Stimulated activated naive B cell treated with anti-CD40 and anti-IgM and Interleukin-4, amounts not matched to agents 10 μg/mL and 1 μg/mL and 100 μg/mL, for 72 hours (primary cell): Measurements from ENCODE around the gene SLCO4C1.
"Not testable (repeated sequence)": the region's sequence is repeated elsewhere in the genome, so short reads cannot be mapped to it uniquely, and the experiment has no call there.

Experiments
- ATAC-seq, 2 donors: fragments of 150-1000 bp; cut with Tn5 transposase; replicated peaks; 2 replicates each; pipeline ENCODE4 v1.10.0; 2021; ENCODE audit warnings: moderate library complexity in 1 of 2
- DNase-seq: peaks from one replicate; pipeline ENCODE4 v3.0.0; 2021
- H3K27ac Mint-ChIP-seq: one replicate; pipeline ENCODE4 v1.8.0; 2022; ENCODE audit warnings: mild to moderate bottlenecking, mixed read lengths
- H3K27me3 Mint-ChIP-seq, 2 donors: one replicate each; pipeline ENCODE4 v1.8.0; 2022; ENCODE audit warnings: mixed read lengths in 2 of 2
- H3K36me3 Mint-ChIP-seq, 2 donors: one replicate each; pipeline ENCODE4 v1.8.0; 2022; ENCODE audit warnings: mixed read lengths in 2 of 2, mild to moderate bottlenecking in 1 of 2
- H3K4me1 Mint-ChIP-seq, 2 donors: one replicate each; pipeline ENCODE4 v1.8.0; 2022; ENCODE audit warnings: mixed read lengths in 2 of 2, mild to moderate bottlenecking in 1 of 2
- H3K4me3 Mint-ChIP-seq, 2 donors: one replicate each; pipeline ENCODE4 v1.8.0; 2022; ENCODE audit warnings: mild to moderate bottlenecking in 2 of 2, mixed read lengths in 2 of 2, moderate library complexity in 1 of 2
- H3K9me3 Mint-ChIP-seq, 2 donors: one replicate each; pipeline ENCODE4 v1.8.0; 2022; ENCODE audit warnings: mixed read lengths in 2 of 2, mild to moderate bottlenecking in 1 of 2

Gene SLCO4C1, protein sequence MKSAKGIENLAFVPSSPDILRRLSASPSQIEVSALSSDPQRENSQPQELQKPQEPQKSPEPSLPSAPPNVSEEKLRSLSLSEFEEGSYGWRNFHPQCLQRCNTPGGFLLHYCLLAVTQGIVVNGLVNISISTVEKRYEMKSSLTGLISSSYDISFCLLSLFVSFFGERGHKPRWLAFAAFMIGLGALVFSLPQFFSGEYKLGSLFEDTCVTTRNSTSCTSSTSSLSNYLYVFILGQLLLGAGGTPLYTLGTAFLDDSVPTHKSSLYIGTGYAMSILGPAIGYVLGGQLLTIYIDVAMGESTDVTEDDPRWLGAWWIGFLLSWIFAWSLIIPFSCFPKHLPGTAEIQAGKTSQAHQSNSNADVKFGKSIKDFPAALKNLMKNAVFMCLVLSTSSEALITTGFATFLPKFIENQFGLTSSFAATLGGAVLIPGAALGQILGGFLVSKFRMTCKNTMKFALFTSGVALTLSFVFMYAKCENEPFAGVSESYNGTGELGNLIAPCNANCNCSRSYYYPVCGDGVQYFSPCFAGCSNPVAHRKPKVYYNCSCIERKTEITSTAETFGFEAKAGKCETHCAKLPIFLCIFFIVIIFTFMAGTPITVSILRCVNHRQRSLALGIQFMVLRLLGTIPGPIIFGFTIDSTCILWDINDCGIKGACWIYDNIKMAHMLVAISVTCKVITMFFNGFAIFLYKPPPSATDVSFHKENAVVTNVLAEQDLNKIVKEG

DNA sequence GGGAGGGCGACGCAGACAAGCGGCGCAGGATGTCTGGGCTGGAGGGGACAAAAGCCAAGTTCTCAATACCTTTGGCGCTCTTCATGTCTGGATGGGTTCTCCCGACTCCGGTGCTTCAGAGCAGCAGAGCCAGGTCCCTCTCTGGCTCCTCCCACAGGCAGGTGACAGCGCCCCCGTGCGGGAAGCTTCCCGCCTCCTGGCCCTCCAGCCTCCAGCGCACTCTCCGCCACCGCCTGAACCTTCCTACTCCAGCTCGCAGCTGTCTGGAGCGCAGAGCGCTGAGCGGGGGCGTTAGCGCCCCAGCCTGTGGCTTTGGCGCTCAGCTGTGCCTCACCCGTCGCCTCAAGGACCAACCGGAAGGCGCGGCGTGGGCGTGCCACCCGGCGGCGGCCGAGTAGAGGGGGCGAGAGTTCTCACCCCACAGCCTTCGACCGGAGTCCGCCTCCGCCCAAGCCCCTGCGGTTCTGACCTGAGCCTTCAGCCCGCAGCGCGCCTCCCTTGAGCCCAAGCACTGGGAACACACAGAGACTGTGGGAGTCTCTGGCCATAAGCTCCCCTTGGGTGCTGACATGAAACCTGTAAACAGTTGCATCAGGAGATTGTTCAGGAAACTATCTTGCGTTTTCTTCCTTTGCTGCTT lies at the start of gene SLCO4C1:
Gene SLCO4C1 (minus strand): TSS at position 107 of the 640 bp plus-strand sequence. CDS start 22 bp downstream, at position 85.
- DNase-seq = peak; percentile 62
- Mint-ChIP-seq H3K4me3 (peak within 1 kb of the TSS; percentile 83 to 91), H3K27me3 (peaks cover 0 to 11% of the 10 kb centered on the region in 2 donors), H3K4me1 (peaks cover 12 to 23% of the 10 kb centered on the region in 2 donors), H3K27ac (peak within 1 kb of the TSS; percentile 14), H3K9me3 (no peaks in the 10 kb centered on the region), H3K36me3 (no peaks in the 10 kb centered on the region)
- ATAC-seq = peak; percentile 93 to 94

DNA sequence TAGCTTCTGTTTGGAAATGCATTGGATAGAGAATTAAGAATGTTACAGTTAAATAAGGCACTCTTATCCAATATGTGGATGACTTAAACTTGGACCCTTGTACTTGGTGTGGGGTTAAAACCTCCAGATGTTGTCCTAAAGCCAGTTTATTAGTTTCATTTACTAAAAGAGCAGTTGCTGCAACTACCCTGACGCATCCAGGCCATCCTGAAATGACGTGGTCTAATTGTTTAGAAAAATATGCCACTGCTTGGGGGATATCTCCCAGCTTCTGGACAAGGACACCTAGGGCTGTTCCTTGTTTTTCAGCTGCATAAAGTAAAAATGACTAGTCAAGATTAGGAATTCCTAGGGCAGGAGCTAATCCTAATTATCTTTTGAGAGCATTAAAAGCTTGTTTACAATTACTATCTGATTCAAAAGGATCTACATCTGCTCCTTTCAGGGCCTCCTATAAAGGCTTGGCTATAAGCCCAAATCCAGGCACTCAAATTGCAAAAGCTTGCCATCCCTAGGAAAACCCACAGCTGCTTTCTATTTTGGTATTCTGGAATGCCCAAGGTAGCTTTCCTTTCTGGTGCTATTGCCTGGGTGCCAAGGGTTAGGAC lies 45.7 kb upstream of the SLCO4C1 start:
- no peaks in the 10 kb centered on the region for H3K9me3 Mint-ChIP-seq
- ATAC-seq (no peak), DNase-seq (no peak)
- H3K4me3 Mint-ChIP-seq = no peak overlapping the region
- no peaks in the 10 kb centered on the region for H3K36me3 Mint-ChIP-seq
- no peaks in the 10 kb centered on the region for H3K4me1 Mint-ChIP-seq
- no peak overlapping the region for H3K27ac Mint-ChIP-seq
- no peaks in the 10 kb centered on the region for H3K27me3 Mint-ChIP-seq

DNA sequence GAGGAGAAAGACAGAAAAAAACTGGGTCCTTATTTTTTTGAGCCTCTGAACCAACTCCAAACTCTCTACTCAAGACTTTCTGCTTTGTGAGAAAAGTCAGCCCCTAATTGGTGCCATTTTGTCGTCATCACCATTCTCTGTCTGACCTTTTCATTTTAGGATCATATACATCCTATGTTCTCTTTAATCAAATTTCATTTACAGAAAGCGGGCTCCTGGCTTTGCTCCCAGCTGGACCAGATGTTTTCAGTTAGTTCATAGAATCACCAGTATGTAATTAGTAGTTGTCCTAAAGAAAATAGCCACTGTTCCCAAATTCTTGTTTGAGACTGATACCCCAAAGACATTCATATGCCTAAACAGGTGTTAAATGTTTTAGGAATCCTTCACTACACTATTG lies 28.6 kb upstream of the SLCO4C1 start:
- H3K9me3 Mint-ChIP-seq = no peaks in the 10 kb centered on the region
- H3K4me1 Mint-ChIP-seq = no peaks in the 10 kb centered on the region
- H3K27ac Mint-ChIP-seq = no peak overlapping the region
- peaks cover 0 to 4% of the 10 kb centered on the region in 2 donors for H3K27me3 Mint-ChIP-seq
- H3K36me3 Mint-ChIP-seq = no peaks in the 10 kb centered on the region
- no peak overlapping the region for H3K4me3 Mint-ChIP-seq
- no peak for DNase-seq
- no peak for ATAC-seq

DNA sequence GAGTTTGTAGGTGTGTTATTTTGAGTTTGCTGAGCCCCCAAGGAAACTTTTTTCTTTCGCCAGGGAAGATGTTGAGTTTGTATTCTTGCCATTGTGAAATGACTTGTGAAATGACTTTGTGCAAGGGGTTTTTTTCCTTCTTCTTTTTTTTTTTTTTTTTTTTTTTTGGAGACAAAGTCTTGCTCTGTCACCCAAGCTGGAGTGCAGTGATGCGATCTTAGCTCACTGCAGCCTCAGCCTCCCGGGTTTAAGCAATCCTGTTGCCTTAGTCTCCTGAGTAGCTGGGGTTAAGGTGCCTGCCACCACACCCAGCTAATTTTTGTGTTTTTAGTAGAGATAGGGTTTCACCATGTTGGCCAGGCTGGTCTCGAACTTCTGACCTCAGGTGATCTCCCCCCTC lies 22.7 kb upstream of the SLCO4C1 start:
- H3K4me3 Mint-ChIP-seq, DNase-seq, H3K27me3 Mint-ChIP-seq, H3K36me3 Mint-ChIP-seq, ATAC-seq, H3K27ac Mint-ChIP-seq, H3K9me3 Mint-ChIP-seq, H3K4me1 Mint-ChIP-seq: not testable (repeated sequence)

DNA sequence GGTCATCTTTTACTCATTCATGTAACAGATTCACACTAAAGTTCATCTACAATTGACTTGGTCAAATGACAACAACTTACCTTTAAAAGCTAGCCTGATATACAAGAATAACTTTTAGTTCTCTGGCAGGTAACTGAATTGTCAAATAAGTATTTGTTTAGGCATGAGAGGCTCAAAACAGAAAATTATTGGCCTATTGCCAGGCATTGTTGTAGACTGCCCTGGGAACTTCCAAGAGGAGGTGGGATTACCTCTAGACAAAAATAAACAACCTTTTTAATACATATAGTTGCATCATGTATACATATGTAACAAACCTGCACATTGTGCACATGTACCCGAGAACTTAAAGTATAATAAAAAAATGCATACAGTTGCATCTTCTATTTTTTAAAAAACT lies 18.2 kb upstream of the SLCO4C1 start:
- Mint-ChIP-seq H3K27ac (no peak overlapping the region), H3K4me1 (no peaks in the 10 kb centered on the region), H3K27me3 (peaks cover 0 to 7% of the 10 kb centered on the region in 2 donors), H3K4me3 (no peak overlapping the region), H3K36me3 (no peaks in the 10 kb centered on the region), H3K9me3 (peaks cover 0 to 4% of the 10 kb centered on the region in 2 donors)
- ATAC-seq = no peak
- no peak for DNase-seq

DNA sequence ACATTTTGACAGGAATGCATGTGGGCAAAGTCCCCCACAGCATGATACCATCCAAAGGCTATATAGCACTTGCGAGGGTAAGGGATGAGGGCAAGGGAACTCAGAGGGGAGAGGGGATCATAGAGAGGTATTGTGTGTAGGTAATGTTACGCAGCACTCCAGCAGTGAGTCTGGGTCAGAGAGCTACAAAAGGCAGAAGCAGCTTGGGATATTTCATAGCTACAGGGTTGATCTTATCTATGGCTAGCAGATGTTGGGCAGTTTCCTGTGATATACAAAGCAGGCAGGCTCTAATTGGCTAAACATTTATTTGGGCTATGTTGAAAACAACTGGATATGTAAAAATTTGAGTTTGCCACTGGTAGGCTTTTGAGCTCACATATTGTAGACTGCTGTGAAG lies 17.8 kb upstream of the SLCO4C1 start:
- DNase-seq = no peak
- H3K9me3 Mint-ChIP-seq = peaks cover 0 to 4% of the 10 kb centered on the region in 2 donors
- H3K27me3 Mint-ChIP-seq = peaks cover 0 to 7% of the 10 kb centered on the region in 2 donors
- no peak overlapping the region for H3K27ac Mint-ChIP-seq
- no peak for ATAC-seq
- no peak overlapping the region for H3K4me3 Mint-ChIP-seq
- H3K4me1 Mint-ChIP-seq = no peaks in the 10 kb centered on the region
- no peaks in the 10 kb centered on the region for H3K36me3 Mint-ChIP-seq

- ATAC-seq = no peak
- no peak for DNase-seq
- Mint-ChIP-seq H3K27me3 (peaks cover 0 to 7% of the 10 kb centered on the region in 2 donors), H3K4me3 (no peak overlapping the region), H3K9me3 (peaks cover 0 to 4% of the 10 kb centered on the region in 2 donors), H3K36me3 (no peaks in the 10 kb centered on the region), H3K4me1 (no peaks in the 10 kb centered on the region), H3K27ac (no peak overlapping the region)
These were observed 16.7 kb upstream of the SLCO4C1 start for GRCh38 chr5:102312586-102313370.

DNA sequence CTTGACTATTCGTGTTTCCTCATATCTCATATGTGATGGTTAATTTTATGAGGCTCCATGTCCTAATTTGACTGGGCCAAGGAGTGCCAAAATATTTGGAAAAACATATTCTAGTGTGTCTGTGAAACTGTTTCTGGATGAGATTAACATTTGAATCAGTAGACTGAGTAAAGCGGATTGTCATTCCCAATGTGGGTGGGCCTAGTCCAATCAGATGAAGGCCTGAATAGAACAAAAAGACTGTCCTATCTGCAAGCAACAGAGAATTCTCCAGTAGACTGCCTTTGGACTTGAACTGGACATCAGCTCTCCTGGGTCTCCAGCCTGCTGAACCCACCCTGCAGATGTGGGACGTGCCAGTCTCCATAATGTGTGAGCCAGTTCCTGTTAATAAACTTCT lies 13.5 kb upstream of the SLCO4C1 start:
- DNase-seq = no peak
- Mint-ChIP-seq H3K27ac (no peak overlapping the region), H3K27me3 (peaks cover 0 to 7% of the 10 kb centered on the region in 2 donors), H3K4me3 (no peak overlapping the region), H3K36me3 (no peaks in the 10 kb centered on the region), H3K4me1 (no peaks in the 10 kb centered on the region), H3K9me3 (peaks cover 0 to 4% of the 10 kb centered on the region in 2 donors)
- ATAC-seq = no peak

- ATAC-seq = no peak
- no peak overlapping the region for H3K4me3 Mint-ChIP-seq
These were observed 11.1 kb upstream of the SLCO4C1 start for GRCh38 chr5:102307232-102307631.

GRCh38 chr5:102306121-102306520 lies 10.0 kb upstream of the SLCO4C1 start:
- H3K4me3 Mint-ChIP-seq = no peak overlapping the region
- no peaks in the 10 kb centered on the region for H3K36me3 Mint-ChIP-seq
- H3K27me3 Mint-ChIP-seq = no peaks in the 10 kb centered on the region
- no peak overlapping the region for H3K27ac Mint-ChIP-seq
- DNase-seq (no peak), ATAC-seq (no peak)
- H3K9me3 Mint-ChIP-seq = no peaks in the 10 kb centered on the region
- H3K4me1 Mint-ChIP-seq = no peaks in the 10 kb centered on the region

More at GRCh38 chr5:102307232-102307631, 11.1 kb upstream of the SLCO4C1 start:
- Mint-ChIP-seq H3K9me3 (peaks cover 0 to 4% of the 10 kb centered on the region in 2 donors), H3K4me1 (no peaks in the 10 kb centered on the region), H3K27me3 (peaks cover 0 to 6% of the 10 kb centered on the region in 2 donors), H3K36me3 (no peaks in the 10 kb centered on the region), H3K27ac (no peak overlapping the region)
- no peak for DNase-seq

- peaks cover 16 to 28% of the 10 kb centered on the region in 2 donors for H3K4me1 Mint-ChIP-seq
- no peaks in the 10 kb centered on the region for H3K9me3 Mint-ChIP-seq
- H3K4me3 Mint-ChIP-seq = peak overlapping the region; percentile 83 to 91
- no peak for DNase-seq
- no peak overlapping the region for H3K27ac Mint-ChIP-seq
- H3K36me3 Mint-ChIP-seq = no peaks in the 10 kb centered on the region
- peaks cover 0 to 11% of the 10 kb centered on the region in 2 donors for H3K27me3 Mint-ChIP-seq
- peak; percentile 26 to 41 for ATAC-seq
These were observed 428 bp downstream of the SLCO4C1 start for GRCh38 chr5:102295534-102296177.

DNA sequence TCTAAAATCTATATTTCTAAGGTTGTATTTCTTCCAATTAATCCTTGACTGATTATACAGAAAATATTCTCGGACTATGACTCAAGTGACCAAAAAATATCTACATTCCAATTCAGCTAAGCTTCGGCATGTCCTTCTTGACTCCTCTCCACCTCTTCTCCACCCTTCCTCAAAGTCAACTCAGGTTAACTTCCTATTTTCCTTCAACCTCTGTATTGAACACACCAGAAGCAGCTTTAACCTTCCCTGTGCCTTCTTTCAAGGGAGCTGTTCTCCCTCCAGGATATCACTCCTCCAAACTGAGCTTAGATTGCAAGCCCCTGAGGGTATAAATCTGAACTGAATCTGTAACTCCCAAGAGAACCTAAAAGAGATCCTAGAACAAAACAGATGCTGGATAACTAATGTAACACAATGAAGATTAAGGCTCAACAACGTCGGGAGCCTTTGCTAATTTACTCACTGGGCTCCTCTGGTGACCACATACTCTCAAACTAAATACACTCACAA lies 1.1 kb downstream of the SLCO4C1 start:
- peaks cover 16 to 31% of the 10 kb centered on the region in 2 donors for H3K4me1 Mint-ChIP-seq
- ATAC-seq (no peak), DNase-seq (no peak)
- peak overlapping the region; percentile 83 to 91 for H3K4me3 Mint-ChIP-seq
- no peak overlapping the region for H3K27ac Mint-ChIP-seq
- peaks cover 0 to 11% of the 10 kb centered on the region in 2 donors for H3K27me3 Mint-ChIP-seq
- no peaks in the 10 kb centered on the region for H3K9me3 Mint-ChIP-seq
- H3K36me3 Mint-ChIP-seq = no peaks in the 10 kb centered on the region

GRCh38 chr5:102290004-102290403 lies 6.1 kb downstream of the SLCO4C1 start:
- H3K27me3 Mint-ChIP-seq = peaks cover 0 to 5% of the 10 kb centered on the region in 2 donors

More at GRCh38 chr5:102290004-102290403, 6.1 kb downstream of the SLCO4C1 start:
- Mint-ChIP-seq H3K4me1 (peaks cover 11 to 36% of the 10 kb centered on the region in 2 donors), H3K27ac (no peak overlapping the region), H3K36me3 (no peaks in the 10 kb centered on the region), H3K4me3 (no peak overlapping the region), H3K9me3 (no peaks in the 10 kb centered on the region)
- DNase-seq (no peak), ATAC-seq (no peak)
